Urinary bladder (tissue), 4 donors: ENCODE data around the gene GAB2. TPM values are rescaled to one million over a fixed set of nuclear protein-coding genes. Genes with fewer than 3 reads are reported as not detected.

Experiments
- DNase-seq: peaks from one replicate; pipeline ENCODE4 v3.0.0-alpha.2; 2015; ENCODE audit errors: extremely low spot score
- H3K27ac ChIP-seq: one replicate; pipeline ENCODE4 v1.5.1; 2013; ENCODE audit warnings: low read depth, mild to moderate bottlenecking, moderate library complexity
- H3K36me3 ChIP-seq: one replicate; pipeline ENCODE4 v1.6.1; 2013; ENCODE audit warnings: mild to moderate bottlenecking, moderate library complexity; ENCODE audit not compliant: insufficient read depth
- H3K4me1 ChIP-seq: one replicate; pipeline ENCODE4 v1.6.1; 2013; ENCODE audit warnings: mild to moderate bottlenecking, moderate library complexity; ENCODE audit not compliant: insufficient read depth
- H3K4me3 ChIP-seq: one replicate; pipeline ENCODE4 v1.5.1; 2013; ENCODE audit warnings: low read depth, low read length
- WGBS: extraction: QIAGEN DNeasy Blood & Tissue Kit; methylation state at CpG from one replicate; pipeline ENCODE4 v1.1.7; 2013; 5-methylcytosine and 5-hydroxymethylcytosine counted together
- polyA plus RNA-seq: library from polyadenylated mRNA; stranded (reverse); fragments of 200-250 nt; gene quantifications from one replicate; pipeline ENCODE4 v1.2.3, GENCODE V29; 2013
- total RNA-seq: library from RNA; depleted of rRNA; stranded (reverse); fragments of >200 nt; gene quantifications from one replicate; pipeline ENCODE4 v1.2.3, GENCODE V29; 2014
- donor health status: healthy with polysubstance abuse.
- donor health status: healthy.

Gene GAB2
- total and polyA plus RNA-seq, 2 donors: 13.2 to 16.8 TPM

DNA sequence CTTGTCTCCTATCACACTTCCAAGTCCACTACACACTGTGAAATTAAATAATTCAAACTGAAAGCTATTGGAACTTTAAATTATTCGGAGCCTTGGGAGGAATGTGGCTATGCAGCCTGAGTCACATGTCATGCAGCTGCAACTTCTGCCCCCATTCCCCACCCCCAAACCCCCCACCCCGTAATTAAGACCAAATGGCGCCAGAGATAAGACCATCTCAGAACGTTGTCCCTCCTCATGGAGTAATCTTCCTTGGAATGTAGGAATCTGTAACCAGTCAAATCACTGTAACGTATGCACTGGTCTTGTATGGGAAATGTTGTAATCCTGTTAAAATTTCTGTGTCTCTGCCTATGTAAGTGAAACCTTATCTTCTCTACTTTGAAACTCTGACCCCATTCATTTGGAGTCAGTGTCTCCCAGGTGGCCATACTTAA, 37.0 kb downstream of the GAB2 start:
- WGBS: 56% methylated on average over 5 of the region's 5 CpGs
- DNase-seq: no peak

DNA sequence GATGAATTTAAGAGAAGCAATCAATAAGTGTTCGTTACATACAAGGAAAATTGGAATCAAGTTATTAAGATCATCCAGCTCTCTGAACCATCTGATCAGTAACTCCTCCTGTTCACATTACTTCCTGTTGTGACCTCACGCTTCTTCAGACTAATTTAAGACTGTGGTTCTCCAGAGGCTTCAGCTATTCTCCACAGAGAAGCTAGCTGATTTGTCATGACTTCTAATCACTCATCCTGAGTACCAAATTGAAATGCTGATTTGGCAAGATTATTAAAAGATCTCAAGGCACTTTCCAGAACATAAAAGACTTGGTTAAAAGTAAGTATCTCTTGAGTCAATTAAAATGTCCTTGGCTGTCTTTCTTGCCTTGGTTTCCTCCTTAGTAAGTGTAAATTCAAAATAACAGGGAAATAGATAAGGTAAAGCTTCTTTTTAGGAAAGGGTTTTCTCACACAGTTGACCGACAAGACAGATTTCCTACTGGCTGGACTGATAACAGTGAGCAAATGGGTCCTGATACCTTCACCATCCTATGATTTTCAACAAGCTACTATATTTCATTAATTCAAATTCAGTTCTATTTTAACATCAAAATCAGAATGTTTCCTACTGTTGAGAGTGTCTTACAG, 38.5 kb downstream of the GAB2 start:
- Histone ChIP-seq H3K4me1 (peaks cover 1% of the 10 kb centered on the region), H3K4me3 (no peak overlapping the region), H3K36me3 (no peaks in the 10 kb centered on the region), H3K27ac (no peak overlapping the region)
- WGBS: 85% methylated on average over 3 of the region's 3 CpGs
- no peak for DNase-seq

More for the DNA sequence above, 37.0 kb downstream of the GAB2 start:
- Histone ChIP-seq H3K4me3 (no peak overlapping the region), H3K36me3 (no peaks in the 10 kb centered on the region), H3K4me1 (peaks cover 1% of the 10 kb centered on the region), H3K27ac (no peak overlapping the region)

DNA sequence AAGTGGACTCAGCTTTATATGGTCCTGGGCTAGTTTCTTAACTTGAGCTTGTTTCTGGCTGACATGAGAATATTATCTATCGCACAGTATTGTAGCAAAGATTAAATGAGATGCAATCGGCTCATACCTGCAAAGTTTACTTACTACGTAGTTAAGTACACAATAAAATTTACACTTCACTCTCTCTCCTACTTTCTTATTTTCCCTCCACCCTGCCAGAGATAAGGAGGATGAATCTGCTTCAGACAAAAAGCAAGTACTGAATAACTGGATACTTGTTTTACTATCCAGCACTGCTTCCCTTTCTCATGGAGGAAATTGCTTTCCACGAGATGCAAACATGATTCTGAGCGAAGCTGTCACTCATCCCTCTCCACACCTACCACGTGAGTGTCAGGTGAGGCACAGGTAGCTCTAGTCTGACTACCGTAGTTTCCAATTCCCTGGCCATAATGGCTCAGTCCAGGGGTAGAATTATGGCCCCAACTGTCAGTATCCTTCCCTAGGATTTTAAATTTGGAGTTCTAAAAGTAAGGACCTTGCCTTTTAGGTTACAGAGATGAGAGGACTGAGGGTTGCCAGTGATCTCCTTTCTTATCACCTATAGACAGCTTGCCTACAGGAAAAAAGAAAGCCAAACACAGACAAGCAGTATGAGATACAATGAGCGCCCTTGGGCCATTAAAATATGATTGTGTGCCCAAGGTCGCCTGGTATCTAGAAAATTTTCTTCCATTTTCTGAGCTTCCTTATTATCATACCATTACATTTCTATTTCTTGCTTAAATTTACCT, 39.8 kb downstream of the GAB2 start:
- no peak overlapping the region for H3K27ac ChIP-seq
- no peak overlapping the region for H3K4me3 ChIP-seq
- peaks cover 1% of the 10 kb centered on the region for H3K4me1 ChIP-seq
- H3K36me3 ChIP-seq: no peaks in the 10 kb centered on the region
- WGBS: 86% methylated on average over 9 of the region's 9 CpGs
- no peak for DNase-seq

DNA sequence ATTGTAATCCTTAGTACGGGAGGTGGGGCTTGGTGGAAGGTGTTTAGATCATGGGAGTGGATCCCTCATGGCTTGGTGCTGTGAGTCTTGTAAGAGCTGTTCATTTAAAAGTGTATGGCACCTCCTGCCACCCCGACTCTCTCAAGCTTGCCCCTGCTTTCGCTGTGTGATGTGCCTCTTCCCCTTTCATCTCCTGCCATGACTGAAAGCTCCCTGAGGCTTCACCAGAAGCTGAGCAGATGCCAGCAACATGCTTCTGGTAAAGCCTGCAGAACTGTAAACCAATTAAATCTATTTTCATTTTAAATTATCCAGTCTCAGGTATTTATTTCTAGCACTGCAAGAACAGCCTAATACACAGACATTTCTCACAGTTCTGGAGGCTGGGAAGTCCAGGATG, 40.8 kb downstream of the GAB2 start:
- H3K4me3 ChIP-seq: no peak overlapping the region
- WGBS: 96% methylated on average over 3 of the region's 3 CpGs
- no peak overlapping the region for H3K27ac ChIP-seq
- H3K36me3 ChIP-seq: no peaks in the 10 kb centered on the region
- DNase-seq: no peak
- H3K4me1 ChIP-seq: peaks cover 1% of the 10 kb centered on the region

DNA sequence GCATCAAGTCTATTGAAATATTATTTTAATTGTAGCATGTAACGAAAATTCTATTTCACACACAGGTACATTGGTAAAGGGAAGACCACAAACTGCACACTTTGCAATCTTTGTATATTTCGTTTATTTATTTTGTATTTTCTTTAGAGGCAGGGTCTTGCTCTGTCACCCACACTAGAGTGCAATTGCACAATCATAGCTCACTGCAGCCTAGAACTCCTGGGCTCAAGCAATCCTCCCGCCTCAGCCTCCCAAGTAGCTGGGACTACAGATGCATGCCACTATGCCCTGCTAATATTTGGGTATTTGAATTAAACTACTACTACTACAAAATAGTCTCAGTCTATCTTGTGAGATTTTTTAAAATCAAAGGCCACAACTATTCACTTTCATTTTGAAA, 42.7 kb downstream of the GAB2 start:
- H3K36me3 ChIP-seq: no peaks in the 10 kb centered on the region
- H3K4me1 ChIP-seq: no peaks in the 10 kb centered on the region
- 96% methylated on average over 3 of the region's 3 CpGs for WGBS
- no peak for DNase-seq
- H3K27ac ChIP-seq: no peak overlapping the region
- H3K4me3 ChIP-seq: no peak overlapping the region

DNA sequence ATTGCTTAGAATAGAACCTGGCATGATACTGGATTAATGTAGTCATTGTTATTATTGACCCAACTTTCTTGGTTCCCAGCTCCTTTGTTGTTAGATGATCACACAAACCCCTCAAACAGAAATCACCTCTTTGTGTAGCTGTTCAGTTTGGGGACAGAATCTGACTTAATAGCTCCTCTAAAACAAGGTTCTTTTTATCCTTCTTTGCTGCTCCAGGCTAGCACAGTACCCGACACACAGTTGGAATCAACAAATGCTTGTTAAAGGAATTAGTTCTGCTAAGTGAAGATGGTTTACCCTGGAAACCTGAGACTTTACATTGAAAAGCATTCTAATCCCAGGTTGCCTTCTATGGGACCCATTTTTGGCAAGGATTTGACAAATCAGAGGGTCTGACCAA, 43.9 kb downstream of the GAB2 start:
- H3K27ac ChIP-seq: no peak overlapping the region
- 91% methylated on average over 1 of the region's 1 CpG for WGBS
- no peak for DNase-seq
- no peak overlapping the region for H3K4me3 ChIP-seq
- no peaks in the 10 kb centered on the region for H3K36me3 ChIP-seq
- H3K4me1 ChIP-seq: no peaks in the 10 kb centered on the region

DNA sequence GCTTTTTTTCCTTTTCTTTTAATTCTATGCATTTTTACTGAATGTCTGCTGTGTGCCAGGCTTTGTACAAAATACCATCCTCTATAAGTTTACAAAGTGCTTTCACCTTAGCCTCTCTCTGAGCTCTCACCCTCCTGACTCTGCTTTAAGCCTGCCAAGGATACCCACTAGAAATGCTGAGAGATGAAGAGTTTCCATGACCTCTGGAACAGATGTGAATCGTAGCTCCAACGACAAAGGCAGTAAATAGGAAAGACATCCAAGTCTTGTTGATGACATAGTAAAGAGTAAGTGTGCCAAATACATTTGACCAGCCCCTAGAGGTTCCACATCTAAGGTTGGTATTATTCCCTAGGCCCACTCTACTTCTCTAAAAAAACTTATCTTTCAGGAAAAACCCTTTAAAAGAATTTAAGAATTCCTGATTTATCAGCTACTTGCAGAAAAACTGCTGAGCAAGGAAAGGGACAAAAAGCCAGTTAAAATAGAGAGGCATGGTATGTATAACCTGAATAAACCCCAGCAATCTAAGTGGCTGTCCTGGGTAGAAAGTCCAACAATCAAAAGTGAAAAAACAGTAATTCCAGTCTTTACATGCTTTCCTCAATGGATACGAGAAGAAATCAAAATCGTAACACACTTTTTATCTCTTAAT, 45.4 kb downstream of the GAB2 start:
- Histone ChIP-seq H3K36me3 (no peaks in the 10 kb centered on the region), H3K27ac (no peak overlapping the region), H3K4me1 (no peaks in the 10 kb centered on the region), H3K4me3 (no peak overlapping the region)
- WGBS: 58% methylated on average over 4 of the region's 4 CpGs
- no peak for DNase-seq

DNA sequence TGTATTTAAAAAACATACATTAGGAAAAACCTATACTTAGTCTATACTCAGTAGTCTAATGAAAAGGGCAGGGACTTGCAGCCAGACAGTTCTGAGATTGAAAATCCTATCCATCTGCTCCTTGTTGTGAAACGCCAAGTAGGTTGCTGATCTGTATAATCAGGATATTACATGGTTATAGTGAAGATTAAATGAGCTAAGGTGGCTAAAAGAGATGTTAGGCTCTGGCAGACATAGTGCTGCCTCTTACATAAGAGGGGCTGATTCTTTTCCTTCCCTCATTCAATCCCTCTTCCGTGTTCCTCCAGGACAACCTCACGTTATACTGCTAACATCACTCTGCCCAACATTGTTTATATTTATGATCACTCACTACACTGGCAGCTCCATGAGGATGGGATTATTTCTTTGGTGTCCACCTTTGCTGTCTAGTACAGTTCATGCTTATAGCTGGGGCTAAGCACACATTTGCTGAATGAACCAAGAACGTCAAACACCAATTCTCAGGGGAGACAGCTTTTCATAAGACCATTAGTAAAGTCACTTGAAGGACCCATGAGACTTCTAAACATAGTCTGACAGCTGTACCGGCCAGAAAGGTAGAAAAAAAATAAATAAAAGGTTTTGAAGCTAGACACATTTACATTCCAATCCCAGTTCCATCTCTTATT, 46.3 kb downstream of the GAB2 start:
- WGBS: 45% methylated on average over 5 of the region's 5 CpGs
- no peak overlapping the region for H3K4me3 ChIP-seq
- no peak overlapping the region for H3K27ac ChIP-seq
- no peaks in the 10 kb centered on the region for H3K4me1 ChIP-seq
- DNase-seq: no peak
- H3K36me3 ChIP-seq: no peaks in the 10 kb centered on the region

DNA sequence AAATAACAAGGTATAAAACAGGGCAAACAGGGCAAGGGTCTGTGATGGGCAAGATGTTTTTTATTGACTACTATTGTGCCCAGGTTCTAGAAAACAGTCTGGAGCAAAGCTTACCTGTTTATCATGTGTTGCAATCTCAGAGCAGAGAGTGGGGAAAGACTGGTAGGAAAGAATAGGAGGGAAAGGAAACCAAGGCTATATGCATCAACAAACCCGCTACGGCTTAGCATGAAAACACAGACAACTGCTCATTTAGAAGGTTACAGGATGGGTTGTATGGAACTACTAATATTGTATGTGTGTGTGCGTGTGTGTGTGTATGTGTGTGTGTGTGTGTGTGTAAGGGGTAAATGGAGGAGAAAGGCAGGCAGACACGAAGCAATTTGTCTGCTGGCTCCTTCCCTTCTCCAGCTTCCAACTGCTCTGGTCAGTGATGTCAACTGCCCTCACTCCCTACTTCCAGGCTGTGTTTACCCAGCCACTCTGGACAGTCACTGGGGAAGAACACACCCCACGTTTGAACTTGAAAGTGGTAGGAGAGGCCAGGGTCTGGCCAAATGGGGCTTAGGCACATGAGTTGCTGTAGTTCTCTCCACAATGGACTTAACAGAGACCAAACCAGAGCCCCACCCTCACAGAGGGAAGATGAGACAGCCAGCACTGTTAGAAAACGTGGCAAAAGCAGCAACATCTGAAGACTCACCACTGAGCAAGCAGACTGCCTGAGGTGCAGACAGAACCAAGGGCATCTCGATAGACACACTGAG, 47.0 kb downstream of the GAB2 start:
- DNase-seq: no peak
- no peak overlapping the region for H3K4me3 ChIP-seq
- WGBS: 60% methylated on average over 7 of the region's 7 CpGs
- no peaks in the 10 kb centered on the region for H3K36me3 ChIP-seq
- H3K4me1 ChIP-seq: no peaks in the 10 kb centered on the region
- no peak overlapping the region for H3K27ac ChIP-seq

DNA sequence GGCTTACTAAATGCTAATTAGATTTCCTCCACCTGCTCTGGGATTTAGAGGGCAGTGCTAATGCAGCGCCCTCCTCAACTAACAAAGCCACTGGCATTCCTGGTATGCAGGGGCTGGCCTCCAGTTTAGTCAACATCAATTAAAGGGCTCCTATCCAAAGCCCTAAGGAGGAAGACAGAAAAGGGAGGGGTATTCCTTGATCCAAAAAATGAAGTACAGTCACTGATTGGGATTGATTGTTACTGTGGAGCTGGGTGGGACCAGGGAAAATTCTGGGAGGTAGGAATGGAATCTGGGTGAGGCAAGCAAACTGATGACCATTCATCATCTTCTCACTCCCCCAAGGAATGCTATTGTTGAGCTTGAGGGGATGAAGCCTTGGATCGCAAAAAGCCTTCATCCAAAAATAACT, 52.2 kb downstream of the GAB2 start:
- Histone ChIP-seq H3K36me3 (no peaks in the 10 kb centered on the region), H3K27ac (no peak overlapping the region), H3K4me1 (no peaks in the 10 kb centered on the region), H3K4me3 (no peak overlapping the region)
- WGBS: 51% methylated on average over 2 of the region's 2 CpGs
- no peak for DNase-seq

DNA sequence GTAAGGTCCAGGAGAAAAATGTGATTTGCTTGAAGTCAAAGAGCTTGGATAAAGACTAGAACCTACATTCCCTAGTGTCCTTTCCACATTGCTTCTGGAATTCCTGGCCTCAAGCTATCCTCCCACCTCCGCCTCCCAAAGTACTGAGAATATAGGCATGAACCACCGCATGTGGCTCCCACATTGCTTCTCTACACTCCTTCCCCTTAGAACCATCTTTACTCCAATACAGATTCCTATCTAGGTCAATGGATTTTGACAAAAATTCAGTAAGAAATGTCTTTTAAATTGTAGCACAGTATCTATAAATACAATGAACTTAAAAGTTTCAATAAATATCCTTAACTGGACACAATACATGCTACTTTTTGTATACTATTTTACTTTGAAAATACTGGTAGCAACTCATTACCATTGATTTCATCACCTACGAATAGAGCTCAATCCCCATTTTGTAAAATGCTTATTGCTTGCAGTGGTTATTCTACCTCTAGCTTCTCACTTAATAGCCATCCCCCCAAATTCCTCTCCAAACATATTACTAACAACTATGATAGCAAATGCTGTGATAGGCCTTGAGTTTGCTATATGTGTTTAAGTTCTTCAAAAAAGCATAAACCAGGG, 53.4 kb downstream of the GAB2 start:
- no peaks in the 10 kb centered on the region for H3K36me3 ChIP-seq
- no peaks in the 10 kb centered on the region for H3K4me1 ChIP-seq
- no peak overlapping the region for H3K4me3 ChIP-seq
- H3K27ac ChIP-seq: no peak overlapping the region
- 96% methylated on average over 3 of the region's 3 CpGs for WGBS
- no peak for DNase-seq

DNA sequence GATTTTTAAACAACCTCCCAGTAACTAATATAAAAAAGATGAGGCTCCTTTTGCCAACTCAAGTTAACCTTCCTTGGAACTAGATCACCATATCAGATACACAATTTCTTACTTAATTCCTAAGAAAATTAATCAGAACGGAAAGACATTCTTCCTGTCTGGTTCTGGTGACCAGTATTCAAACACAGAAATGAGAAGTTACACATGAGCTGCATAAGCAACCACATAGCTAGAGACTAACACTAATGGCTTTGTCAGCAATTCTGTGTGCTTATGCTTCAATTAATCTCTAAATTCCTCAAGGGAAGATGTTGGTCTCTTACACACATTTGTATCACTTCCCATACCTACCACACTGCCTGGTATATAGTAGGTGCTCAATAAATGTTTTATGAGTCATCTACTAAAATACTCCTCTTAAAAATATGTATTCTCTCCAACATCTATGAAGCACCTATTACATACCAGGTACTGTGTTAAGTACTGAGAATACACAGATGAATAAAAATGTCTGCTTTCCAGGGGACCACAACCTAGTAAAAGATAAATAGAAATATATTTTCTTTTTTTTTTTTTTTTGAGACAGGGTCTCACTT, 54.5 kb downstream of the GAB2 start:
- no peak overlapping the region for H3K27ac ChIP-seq
- no peaks in the 10 kb centered on the region for H3K36me3 ChIP-seq
- no peak overlapping the region for H3K4me3 ChIP-seq
- no peaks in the 10 kb centered on the region for H3K4me1 ChIP-seq
- DNase-seq: no peak
- WGBS: 87% methylated on average over 1 of the region's 1 CpG
